Mesendoderm (in vitro differentiated cells): Measurements from ENCODE around the gene PDE6A.

Experiments used
- DNase-seq: peaks from one replicate; pipeline ENCODE4 v3.0.0; 2013
- H2AK5ac ChIP-seq: 2 replicates; pipeline ENCODE4 v1.6.1; 2013; ENCODE audit warnings: low read length, inconsistent platforms
- H2BK120ac ChIP-seq: 2 replicates; pipeline ENCODE4 v1.6.1; 2013; ENCODE audit warnings: low read depth, mild to moderate bottlenecking, low read length, moderate library complexity, mixed read lengths
- H2BK15ac ChIP-seq: replicated peaks from 2 replicates; pipeline ENCODE4 v1.6.1; 2013; ENCODE audit warnings: low read depth, mild to moderate bottlenecking, moderate library complexity
- H2BK5ac ChIP-seq: 2 replicates; pipeline ENCODE4 v1.6.1; 2013; ENCODE audit warnings: low read length, inconsistent platforms
- H3K18ac ChIP-seq: 2 replicates; pipeline ENCODE4 v1.6.1; 2013; ENCODE audit warnings: mild to moderate bottlenecking, low read length, mixed read lengths
- H3K23ac ChIP-seq: one replicate; pipeline ENCODE4 v1.6.1; 2013; ENCODE audit warnings: low read length
- H3K27ac ChIP-seq: 2 replicates; pipeline ENCODE4 v1.5.1; 2013; ENCODE audit warnings: low read depth, mild to moderate bottlenecking, inconsistent platforms, low read length, moderate library complexity
- H3K27me3 ChIP-seq: 2 replicates; pipeline ENCODE4 v1.6.1; 2013; ENCODE audit warnings: low read length, control low read depth, mild to moderate bottlenecking, inconsistent platforms; ENCODE audit not compliant: insufficient read depth, poor library complexity
- H3K36me3 ChIP-seq: 2 replicates; pipeline ENCODE4 v1.6.1; 2013; ENCODE audit warnings: low read length, inconsistent platforms; ENCODE audit not compliant: control insufficient read depth, insufficient read depth
- H3K4ac ChIP-seq: one replicate; pipeline ENCODE4 v1.6.1; 2013; ENCODE audit warnings: low read depth, mild to moderate bottlenecking, low read length, moderate library complexity
- H3K4me1 ChIP-seq: 2 replicates; pipeline ENCODE4 v1.6.1; 2013; ENCODE audit warnings: low read depth, low read length, inconsistent platforms; ENCODE audit not compliant: control insufficient read depth
- H3K4me2 ChIP-seq: 2 replicates; pipeline ENCODE4 v1.6.1; 2013; ENCODE audit warnings: low read length
- H3K4me3 ChIP-seq: 2 replicates; pipeline ENCODE4 v1.5.1; 2013; ENCODE audit warnings: mild to moderate bottlenecking, low read length
- H3K56ac ChIP-seq: one replicate; pipeline ENCODE4 v1.6.1; 2013; ENCODE audit warnings: low read length
- H3K79me1 ChIP-seq: 2 replicates; pipeline ENCODE4 v1.6.1; 2013; ENCODE audit warnings: low read length, inconsistent platforms
- H3K79me2 ChIP-seq: 2 replicates; pipeline ENCODE4 v1.6.1; 2013; ENCODE audit warnings: mild to moderate bottlenecking, low read length; ENCODE audit not compliant: control insufficient read depth, insufficient read depth
- H3K9ac ChIP-seq: 2 replicates; pipeline ENCODE4 v1.6.1; 2013; ENCODE audit warnings: low read length, inconsistent platforms
- H4K5ac ChIP-seq: one replicate; pipeline ENCODE4 v1.6.1; 2013; ENCODE audit warnings: low read length
- H4K8ac ChIP-seq: one replicate; pipeline ENCODE4 v1.6.1; 2013; ENCODE audit warnings: low read depth, mild to moderate bottlenecking, control low read depth, low read length, moderate library complexity
- WGBS: extraction: QIAGEN DNeasy Blood & Tissue Kit; methylation state at CpG from one replicate; pipeline ENCODE4 v1.1.7; 2013; ENCODE audit warnings: low lambda C conversion rate, missing lambda C conversion rate; ENCODE audit not compliant: insufficient coverage; ENCODE audit errors: extremely low coverage; 5-methylcytosine and 5-hydroxymethylcytosine counted together

Gene PDE6A

DNA sequence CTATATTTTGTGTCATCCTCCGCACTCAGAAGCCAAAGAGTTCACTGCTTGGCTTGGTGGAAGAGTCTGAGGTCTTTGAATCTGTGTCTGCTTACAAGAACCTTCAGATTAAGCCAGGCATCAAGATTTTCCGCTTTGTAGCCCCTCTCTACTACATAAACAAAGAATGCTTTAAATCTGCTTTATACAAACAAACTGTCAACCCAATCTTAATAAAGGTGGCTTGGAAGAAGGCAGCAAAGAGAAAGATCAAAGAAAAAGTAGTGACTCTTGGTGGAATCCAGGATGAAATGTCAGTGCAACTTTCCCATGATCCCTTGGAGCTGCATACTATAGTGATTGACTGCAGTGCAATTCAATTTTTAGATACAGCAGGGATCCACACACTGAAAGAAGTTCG lies 36.6 kb upstream of the PDE6A start:
- no peak overlapping the region for H3K4me2 ChIP-seq
- H3K4me3 ChIP-seq: no peak overlapping the region
- H3K27ac ChIP-seq: no peak overlapping the region
- H3K36me3 ChIP-seq: peaks cover 1% of the 10 kb centered on the region
- no peaks in the 10 kb centered on the region for H3K27me3 ChIP-seq
- no peaks in the 10 kb centered on the region for H3K79me1 ChIP-seq
- no peak overlapping the region for H3K23ac ChIP-seq
- no peaks in the 10 kb centered on the region for H3K79me2 ChIP-seq
- H2BK5ac ChIP-seq: no peak overlapping the region
- H2BK120ac ChIP-seq: no peak overlapping the region
- no peak overlapping the region for H2AK5ac ChIP-seq
- H3K9ac ChIP-seq: no peak overlapping the region
- no peak for DNase-seq
- no CpG with 5 or more reads among the region's 3 CpGs for WGBS
- H3K4me1 ChIP-seq: no peaks in the 10 kb centered on the region
- no peak overlapping the region for H3K18ac ChIP-seq
- no peak overlapping the region for H3K56ac ChIP-seq
- no peak overlapping the region for H4K5ac ChIP-seq
- no peak overlapping the region for H3K4ac ChIP-seq
- no peak overlapping the region for H4K8ac ChIP-seq
- H2BK15ac ChIP-seq: no peak overlapping the region

DNA sequence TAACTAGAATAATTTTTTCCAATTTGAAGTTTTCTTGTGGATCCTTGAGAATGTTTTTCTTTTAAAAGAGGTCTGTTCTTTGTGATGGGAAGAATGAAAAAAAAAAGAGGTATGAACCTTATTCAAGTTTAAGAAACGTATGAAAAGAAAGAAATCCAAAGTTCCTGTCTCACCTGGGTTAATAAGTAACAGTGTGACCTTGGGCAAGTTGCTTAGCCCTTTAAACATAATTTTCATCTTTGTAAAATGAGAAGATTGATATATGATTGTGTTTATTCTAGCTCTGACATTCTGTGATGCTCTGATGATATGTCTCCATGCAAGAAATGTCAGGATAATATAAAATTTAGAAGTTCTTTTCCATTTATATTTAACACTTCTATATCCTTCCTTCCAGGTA lies 35.3 kb upstream of the PDE6A start:
- peaks cover 1% of the 10 kb centered on the region for H3K36me3 ChIP-seq
- no peak overlapping the region for H3K4me3 ChIP-seq
- no peak overlapping the region for H2BK120ac ChIP-seq
- H3K4me2 ChIP-seq: no peak overlapping the region
- H3K79me1 ChIP-seq: no peaks in the 10 kb centered on the region
- no peak for DNase-seq
- no peaks in the 10 kb centered on the region for H3K27me3 ChIP-seq
- H3K56ac ChIP-seq: no peak overlapping the region
- no peak overlapping the region for H4K5ac ChIP-seq
- no peak overlapping the region for H3K4ac ChIP-seq
- no peak overlapping the region for H2AK5ac ChIP-seq
- no peak overlapping the region for H3K9ac ChIP-seq
- no peak overlapping the region for H3K23ac ChIP-seq
- H3K4me1 ChIP-seq: no peaks in the 10 kb centered on the region
- no peak overlapping the region for H3K27ac ChIP-seq
- H3K18ac ChIP-seq: no peak overlapping the region
- H3K79me2 ChIP-seq: no peaks in the 10 kb centered on the region
- no peak overlapping the region for H4K8ac ChIP-seq
- WGBS: no CpG with 5 or more reads among the region's 1 CpG
- no peak overlapping the region for H2BK15ac ChIP-seq
- no peak overlapping the region for H2BK5ac ChIP-seq

DNA sequence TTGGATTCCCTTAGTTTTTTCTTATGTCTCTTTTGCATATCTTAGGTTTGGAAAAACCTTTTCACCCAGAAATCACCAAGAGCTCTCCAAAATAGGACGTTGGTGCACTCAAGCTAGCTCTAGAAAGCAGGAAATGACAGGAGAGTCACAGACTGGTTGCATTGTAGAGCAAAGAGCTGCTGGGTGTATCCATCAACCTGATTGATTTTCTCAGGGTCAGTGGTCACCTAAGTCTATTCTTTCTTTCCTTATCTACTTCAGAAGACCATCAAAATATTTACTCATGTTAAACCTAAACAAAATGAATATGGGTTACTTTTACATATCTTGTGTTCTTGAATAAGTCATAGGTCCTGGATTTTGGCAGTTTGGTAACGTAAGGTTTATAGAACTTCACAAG lies 30.8 kb upstream of the PDE6A start:
- no peak overlapping the region for H3K18ac ChIP-seq
- no peak for DNase-seq
- H3K27me3 ChIP-seq: no peaks in the 10 kb centered on the region
- no peak overlapping the region for H3K56ac ChIP-seq
- H4K8ac ChIP-seq: no peak overlapping the region
- H3K79me2 ChIP-seq: no peaks in the 10 kb centered on the region
- H3K4ac ChIP-seq: no peak overlapping the region
- no peak overlapping the region for H4K5ac ChIP-seq
- H2BK5ac ChIP-seq: no peak overlapping the region
- H2BK120ac ChIP-seq: no peak overlapping the region
- no peak overlapping the region for H3K4me3 ChIP-seq
- H3K23ac ChIP-seq: no peak overlapping the region
- H2AK5ac ChIP-seq: no peak overlapping the region
- H3K9ac ChIP-seq: no peak overlapping the region
- H3K27ac ChIP-seq: no peak overlapping the region
- peaks cover 1% of the 10 kb centered on the region for H3K36me3 ChIP-seq
- H2BK15ac ChIP-seq: no peak overlapping the region
- no CpG with 5 or more reads among the region's 2 CpGs for WGBS
- no peaks in the 10 kb centered on the region for H3K4me1 ChIP-seq
- no peaks in the 10 kb centered on the region for H3K79me1 ChIP-seq
- H3K4me2 ChIP-seq: no peak overlapping the region

DNA sequence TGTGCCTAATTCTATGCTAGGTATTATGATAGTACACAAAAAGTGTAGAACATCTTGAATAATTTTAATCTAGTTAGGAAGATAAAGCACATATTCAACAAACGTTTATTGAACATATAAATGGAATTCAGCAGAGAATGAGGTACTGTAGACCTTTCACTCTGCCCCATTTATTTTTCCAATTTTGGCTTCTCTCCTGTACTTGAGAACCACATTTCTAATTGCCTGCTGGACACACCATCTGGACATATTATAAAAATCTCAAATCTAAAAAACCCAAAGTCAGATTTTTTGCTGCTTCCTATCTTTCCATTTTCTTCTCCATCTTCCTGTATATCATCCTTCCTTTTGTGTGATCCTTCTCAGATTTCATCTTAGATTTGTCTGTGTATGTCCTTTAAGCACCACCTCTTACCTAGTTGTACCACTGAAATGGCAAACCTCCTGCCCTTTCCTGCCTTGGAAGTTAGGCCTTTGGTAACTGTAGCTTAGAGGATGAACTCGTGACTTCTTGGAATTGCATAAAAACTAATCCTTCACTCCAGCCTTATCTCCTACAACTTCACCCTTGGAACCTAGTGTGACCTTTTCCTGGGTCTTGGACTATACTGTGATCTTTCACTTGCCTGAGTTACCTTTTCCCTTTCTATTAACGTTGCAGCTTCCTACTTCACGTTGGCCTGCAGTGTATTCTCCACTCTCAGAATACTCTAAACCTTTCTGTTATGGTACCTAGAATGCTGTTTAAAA lies 24.8 kb upstream of the PDE6A start:
- H2BK120ac ChIP-seq: no peak overlapping the region
- no peak overlapping the region for H3K27ac ChIP-seq
- H3K36me3 ChIP-seq: no peaks in the 10 kb centered on the region
- no peak overlapping the region for H2AK5ac ChIP-seq
- H3K79me2 ChIP-seq: no peaks in the 10 kb centered on the region
- H3K4me1 ChIP-seq: no peaks in the 10 kb centered on the region
- no peak overlapping the region for H4K5ac ChIP-seq
- no peak overlapping the region for H3K56ac ChIP-seq
- H3K4me2 ChIP-seq: no peak overlapping the region
- no peak overlapping the region for H3K4me3 ChIP-seq
- no peaks in the 10 kb centered on the region for H3K79me1 ChIP-seq
- DNase-seq: no peak
- H2BK5ac ChIP-seq: no peak overlapping the region
- WGBS: no CpG with 5 or more reads among the region's 4 CpGs
- no peak overlapping the region for H3K23ac ChIP-seq
- H3K27me3 ChIP-seq: no peaks in the 10 kb centered on the region
- H3K9ac ChIP-seq: no peak overlapping the region
- H3K18ac ChIP-seq: no peak overlapping the region
- no peak overlapping the region for H2BK15ac ChIP-seq
- no peak overlapping the region for H3K4ac ChIP-seq
- no peak overlapping the region for H4K8ac ChIP-seq

DNA sequence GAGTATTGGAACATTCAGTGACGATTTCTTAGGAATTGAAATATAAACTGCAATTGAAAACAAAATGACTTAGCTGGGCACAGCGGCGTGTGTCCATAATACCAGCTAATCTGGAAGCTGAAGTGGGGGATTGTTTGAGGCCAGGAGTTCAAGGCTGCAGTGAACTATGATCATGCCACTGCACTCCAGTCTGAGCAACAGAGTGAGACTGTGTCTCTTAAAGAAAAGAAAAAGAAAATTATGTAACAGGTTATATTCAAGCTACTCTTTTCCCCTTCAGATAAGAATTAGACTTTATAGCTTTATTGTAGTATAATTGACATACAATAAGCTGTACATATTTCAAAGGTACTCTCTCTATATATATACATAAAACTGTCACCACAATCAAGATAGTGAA lies 22.4 kb upstream of the PDE6A start:
- H4K8ac ChIP-seq: no peak overlapping the region
- no peaks in the 10 kb centered on the region for H3K4me1 ChIP-seq
- no peak overlapping the region for H2BK15ac ChIP-seq
- H3K56ac ChIP-seq: no peak overlapping the region
- H3K27ac ChIP-seq: no peak overlapping the region
- no peak overlapping the region for H3K4ac ChIP-seq
- no peak overlapping the region for H2BK5ac ChIP-seq
- no peaks in the 10 kb centered on the region for H3K79me2 ChIP-seq
- DNase-seq: no peak
- no CpG with 5 or more reads among the region's 3 CpGs for WGBS
- no peak overlapping the region for H3K23ac ChIP-seq
- no peak overlapping the region for H3K9ac ChIP-seq
- H3K18ac ChIP-seq: no peak overlapping the region
- H4K5ac ChIP-seq: no peak overlapping the region
- no peak overlapping the region for H2BK120ac ChIP-seq
- no peaks in the 10 kb centered on the region for H3K36me3 ChIP-seq
- no peaks in the 10 kb centered on the region for H3K27me3 ChIP-seq
- H2AK5ac ChIP-seq: no peak overlapping the region
- no peak overlapping the region for H3K4me2 ChIP-seq
- no peaks in the 10 kb centered on the region for H3K79me1 ChIP-seq
- no peak overlapping the region for H3K4me3 ChIP-seq

DNA sequence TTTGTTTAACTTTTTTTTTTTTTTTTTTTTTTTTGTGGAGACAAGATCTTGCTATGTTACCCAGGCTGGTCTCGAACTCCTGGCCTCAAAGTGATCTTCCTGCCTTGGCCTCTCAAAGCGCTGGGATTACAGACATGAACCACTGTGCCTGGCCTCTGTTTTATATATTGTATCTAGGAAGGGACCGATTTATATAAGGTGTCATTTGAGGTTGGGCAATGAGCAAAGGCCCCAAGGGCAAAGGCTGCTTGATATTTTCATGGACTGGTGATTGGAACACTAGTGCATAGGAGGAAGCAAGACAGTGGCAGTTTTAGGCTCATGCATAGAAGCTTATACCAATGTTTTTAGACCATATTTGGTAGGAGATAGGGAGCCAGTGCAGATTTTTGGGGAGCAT lies 19.1 kb upstream of the PDE6A start:
- no peak overlapping the region for H3K9ac ChIP-seq
- no peaks in the 10 kb centered on the region for H3K79me1 ChIP-seq
- H3K4ac ChIP-seq: no peak overlapping the region
- no peaks in the 10 kb centered on the region for H3K27me3 ChIP-seq
- H2BK15ac ChIP-seq: no peak overlapping the region
- no peak overlapping the region for H3K27ac ChIP-seq
- no peak overlapping the region for H2AK5ac ChIP-seq
- H3K79me2 ChIP-seq: no peaks in the 10 kb centered on the region
- no peak overlapping the region for H3K4me3 ChIP-seq
- H4K5ac ChIP-seq: no peak overlapping the region
- H3K18ac ChIP-seq: no peak overlapping the region
- H2BK120ac ChIP-seq: no peak overlapping the region
- no peak overlapping the region for H3K4me2 ChIP-seq
- no peak overlapping the region for H2BK5ac ChIP-seq
- peaks cover 8% of the 10 kb centered on the region for H3K4me1 ChIP-seq
- H3K56ac ChIP-seq: no peak overlapping the region
- WGBS: no CpG with 5 or more reads among the region's 3 CpGs
- no peak overlapping the region for H4K8ac ChIP-seq
- no peaks in the 10 kb centered on the region for H3K36me3 ChIP-seq
- no peak for DNase-seq
- H3K23ac ChIP-seq: no peak overlapping the region
